ENCODE results near the gene RRP1B.

RRP1B gene

DNA sequence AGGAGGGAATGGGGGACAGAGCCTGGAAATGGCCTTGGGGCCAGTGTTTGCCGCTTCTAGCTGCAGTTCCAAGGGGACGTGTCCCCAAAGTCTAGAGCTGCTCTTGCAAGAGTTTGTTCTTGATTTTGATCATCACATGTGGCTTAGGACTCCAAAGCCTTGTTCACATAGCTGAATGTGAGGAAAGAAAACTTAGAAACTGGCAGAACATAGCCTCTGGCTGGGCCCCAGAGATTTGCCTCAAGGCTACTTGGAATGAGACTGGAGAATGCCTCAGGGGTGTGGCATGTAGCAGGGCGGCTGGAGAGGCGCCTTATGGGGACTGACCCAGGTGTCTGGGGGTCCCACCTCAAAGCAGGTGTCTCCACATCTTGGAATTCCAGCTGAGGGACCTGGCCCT, 61.8 kb downstream of the RRP1B start:
- DNase-seq (ENCODE audit: low spot score): no peak

DNA sequence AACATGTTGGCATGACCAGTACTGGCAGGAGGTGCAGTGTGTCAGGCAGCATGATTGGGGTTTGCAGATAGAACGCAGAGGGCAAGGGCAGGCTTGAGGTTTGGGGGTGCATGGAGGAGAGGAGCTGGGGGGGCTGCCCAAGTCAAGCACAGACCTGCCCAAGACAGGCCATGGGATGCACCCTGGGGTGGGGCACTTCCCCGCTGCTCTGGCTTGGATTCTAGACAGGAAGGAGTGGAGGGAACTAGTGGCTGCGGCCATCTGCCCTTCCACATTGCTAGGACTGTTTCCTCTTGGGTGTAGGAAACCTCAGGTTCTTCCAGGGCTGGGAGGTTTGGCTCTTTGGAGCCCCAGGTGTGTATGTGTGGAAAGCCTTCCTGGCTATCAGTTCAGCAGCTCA, 62.6 kb downstream of the RRP1B start:
- DNase-seq (ENCODE audit: low spot score): no peak

- DNase-seq (ENCODE audit: low spot score): no peak
Observed at GRCh38 chr21:43723648-43724047, 64.3 kb downstream of the RRP1B start.

DNA sequence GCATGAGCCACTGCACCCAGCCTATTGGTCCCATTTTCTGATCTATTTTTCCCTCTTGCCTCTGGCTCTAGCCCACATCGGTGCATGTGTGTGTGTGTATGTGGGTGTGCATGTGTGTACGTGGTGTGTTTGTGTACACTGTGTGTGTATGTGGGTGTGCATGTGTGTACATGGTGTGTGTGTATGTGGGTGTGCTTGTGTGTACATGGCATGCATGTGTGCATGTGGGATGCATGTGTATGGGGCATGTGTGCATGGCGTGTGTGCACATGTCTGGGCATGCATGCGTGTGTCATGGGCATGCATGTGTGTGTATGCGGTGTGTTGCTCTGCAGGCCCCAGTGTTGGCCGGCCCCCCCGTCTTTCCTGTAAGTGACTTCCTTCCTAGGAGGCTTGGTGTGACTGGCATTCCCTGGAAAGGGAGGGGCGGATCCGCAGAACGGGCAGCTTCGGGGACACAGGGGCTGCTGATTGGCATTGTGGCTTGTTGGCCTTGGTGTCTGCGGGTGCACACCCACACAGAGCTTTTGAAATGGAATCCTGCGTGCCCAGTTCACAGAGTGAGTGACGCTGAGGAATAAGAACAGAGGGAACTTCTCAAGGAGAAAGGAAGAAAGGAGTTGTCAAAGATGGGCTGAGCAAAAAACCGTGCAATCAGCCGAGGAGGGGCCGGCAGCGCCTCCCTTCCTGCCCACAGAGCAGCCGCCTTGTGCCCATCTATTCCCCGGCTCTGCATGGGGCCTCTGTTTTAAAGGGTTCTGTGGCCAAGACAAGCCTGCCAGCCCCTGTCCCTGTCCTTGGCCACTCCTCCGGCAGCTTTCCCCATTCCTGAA, 67.5 kb downstream of the RRP1B start:
- no peak for DNase-seq (ENCODE audit: low spot score)

- DNase-seq (ENCODE audit: low spot score): no peak
Observed at GRCh38 chr21:43727519-43728153, 68.3 kb downstream of the RRP1B start.

DNA sequence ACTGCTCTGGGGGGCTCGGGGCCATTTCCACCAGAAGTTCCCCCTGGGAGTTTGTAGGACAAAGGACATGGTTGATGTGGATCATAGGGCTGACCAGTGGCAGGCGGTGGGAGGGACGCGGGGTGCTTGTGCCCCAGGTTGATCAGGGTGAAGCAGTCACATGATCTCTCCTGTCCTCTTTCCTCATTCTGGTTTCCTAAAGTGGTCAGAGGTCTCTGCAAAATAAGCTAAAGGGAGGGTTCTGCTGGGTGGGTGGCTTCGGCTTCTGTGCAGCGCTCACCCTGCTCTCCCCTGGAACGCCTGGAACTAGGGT, 68.8 kb downstream of the RRP1B start:
- DNase-seq (ENCODE audit: low spot score): no peak

DNA sequence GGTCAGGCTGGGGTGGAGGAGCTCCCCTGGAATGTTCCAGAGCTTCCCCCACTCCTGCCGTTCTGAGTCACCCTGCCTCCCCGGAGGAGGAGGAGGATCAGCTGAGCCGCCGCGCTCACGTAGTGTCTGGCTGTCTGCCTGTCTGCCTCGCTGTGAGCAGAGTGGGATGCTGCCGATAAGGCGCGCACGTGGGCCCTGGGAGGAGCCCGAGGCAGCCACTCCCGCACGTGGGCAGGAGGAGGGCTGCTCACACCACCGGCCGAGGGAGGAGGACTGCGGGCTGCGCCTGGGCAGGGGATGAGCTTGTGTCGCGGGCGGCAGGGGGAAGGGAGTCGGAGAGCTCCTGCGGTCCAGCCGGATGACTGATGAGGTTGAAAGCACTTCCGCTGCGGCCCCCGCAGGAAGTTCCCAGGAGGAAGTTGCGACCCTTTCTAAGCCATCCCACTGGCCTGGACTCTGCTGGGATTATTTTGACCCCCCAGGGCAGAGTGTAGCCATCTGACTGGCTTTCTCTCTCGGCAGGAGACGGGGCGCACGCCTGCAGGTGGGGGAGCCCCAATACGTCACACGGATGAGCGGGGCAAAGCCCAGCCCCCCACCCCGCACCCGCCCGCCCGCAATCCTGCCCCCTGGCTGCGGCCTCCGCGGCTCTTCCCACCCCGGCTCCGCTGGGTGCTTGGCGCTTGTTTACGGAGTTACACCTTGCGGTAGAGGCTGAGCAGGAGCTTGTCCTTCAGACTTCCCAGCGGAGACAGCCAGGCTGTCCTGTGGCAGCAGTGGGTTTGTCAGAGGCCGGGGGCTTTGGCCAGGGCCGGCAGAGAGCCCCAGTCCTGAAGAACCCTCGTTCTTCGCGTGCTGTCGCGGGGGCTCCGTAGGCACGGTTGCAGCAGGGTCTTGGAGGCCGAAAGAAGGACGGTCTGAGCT, 69.4 kb downstream of the RRP1B start:
- DNase-seq (ENCODE audit: low spot score): peak; percentile 90

DNA sequence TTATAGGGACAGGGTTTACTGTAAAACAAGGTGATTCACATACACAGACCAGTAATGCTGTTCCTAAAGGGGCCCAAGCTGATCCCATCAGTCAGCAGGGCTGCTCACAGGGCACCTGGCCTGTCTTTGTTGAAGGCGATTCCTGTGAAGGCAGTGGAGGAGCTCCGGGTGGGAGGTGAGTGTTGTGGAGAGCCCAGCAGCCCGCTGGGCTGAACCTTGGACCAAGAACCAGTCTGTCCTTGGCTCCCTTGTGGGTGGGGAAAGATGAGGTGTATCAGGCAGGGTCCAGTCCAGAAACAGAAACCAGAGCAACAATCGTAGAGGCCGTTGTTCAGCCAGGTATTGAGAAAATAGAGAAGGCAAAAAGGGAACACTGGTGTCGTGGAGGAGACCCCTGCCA, 72.1 kb downstream of the RRP1B start:
- DNase-seq (ENCODE audit: low spot score): no peak

DNA sequence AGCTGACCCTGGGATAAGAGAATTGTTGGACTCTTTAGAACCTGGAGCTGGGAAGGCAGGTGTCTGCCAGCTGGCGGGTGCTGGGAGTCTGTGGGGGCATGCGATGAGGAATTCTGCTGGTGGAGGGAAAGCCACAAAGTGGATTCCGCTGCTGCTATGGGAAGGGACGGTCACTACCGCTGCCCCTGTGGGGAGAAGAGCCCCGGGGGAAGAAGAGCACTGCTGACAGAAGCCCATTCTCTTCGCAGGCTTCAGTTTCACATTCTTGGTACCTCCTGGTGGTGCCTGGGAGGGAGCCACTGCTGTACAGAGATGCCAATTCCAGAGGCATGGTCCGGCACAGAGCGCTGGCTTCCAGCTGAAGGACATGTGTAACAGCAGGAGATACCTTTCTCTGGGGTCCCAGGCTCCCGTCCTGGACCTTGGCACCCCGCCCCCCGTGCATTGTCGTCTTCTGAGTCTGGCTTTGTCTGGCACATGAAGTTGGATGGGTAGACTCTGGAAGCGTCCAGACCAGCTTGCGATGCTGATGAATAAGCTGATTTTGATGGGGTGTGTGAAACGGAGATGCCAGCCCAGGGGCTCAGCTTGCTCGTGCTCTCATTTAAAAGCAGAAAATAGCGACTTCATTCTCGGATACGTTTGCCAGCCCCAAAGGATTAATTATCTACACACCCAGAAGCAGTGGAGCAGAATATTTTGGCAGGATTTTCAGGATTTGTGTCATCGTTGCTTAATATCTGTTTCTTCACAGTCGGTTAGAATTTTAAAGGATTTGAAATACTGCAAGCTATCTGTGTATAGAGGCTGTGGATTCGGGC, 72.7 kb downstream of the RRP1B start:
- DNase-seq (ENCODE audit: low spot score): no peak

GRCh38 chr21:43733060-43733459, 73.7 kb downstream of the RRP1B start:
- DNase-seq (ENCODE audit: low spot score): no peak

GRCh38 chr21:43733529-43734071, 74.2 kb downstream of the RRP1B start:
- DNase-seq (ENCODE audit: low spot score): no peak

DNA sequence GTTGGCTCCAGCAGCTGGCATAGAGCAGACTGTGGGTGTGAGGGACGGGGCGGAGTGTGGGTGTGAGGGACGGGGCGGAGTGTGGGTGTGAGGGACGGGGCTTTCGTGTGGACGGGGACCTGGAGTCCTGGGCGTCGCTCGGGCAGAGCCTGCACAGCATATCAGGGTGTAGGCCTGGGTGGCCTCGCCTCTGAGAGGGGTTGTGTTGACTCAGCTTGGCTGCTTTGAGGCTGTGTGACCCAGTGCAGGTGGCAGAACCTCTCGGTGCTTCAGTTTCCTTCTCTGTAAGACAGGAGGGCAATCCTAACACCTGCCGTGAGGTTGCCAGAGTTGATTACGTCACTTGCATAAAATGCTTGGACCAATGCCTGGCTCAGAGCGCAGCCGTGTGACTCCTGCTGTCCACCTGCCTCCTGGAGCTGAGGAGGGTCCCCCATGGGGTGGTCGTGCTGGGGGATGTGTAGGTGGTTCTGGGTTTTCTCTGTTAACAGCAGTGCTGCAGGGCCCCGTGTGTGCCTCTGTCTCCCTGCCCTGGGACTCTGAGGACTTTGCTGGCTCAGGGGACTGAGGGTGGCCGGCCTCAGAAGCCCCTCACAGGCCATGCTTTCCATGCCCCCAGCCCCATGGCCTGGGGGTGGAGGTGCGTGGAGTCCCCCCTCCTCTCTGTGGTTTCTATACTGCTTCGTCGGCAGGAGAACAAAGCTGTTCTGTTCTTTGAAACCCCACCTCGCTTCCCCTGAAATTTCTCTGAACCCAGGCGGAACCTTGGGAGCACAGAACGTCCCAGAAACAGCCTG, 75.0 kb downstream of the RRP1B start:
- no peak for DNase-seq (ENCODE audit: low spot score)

GRCh38 chr21:43734928-43735229, 75.5 kb downstream of the RRP1B start:
- peak; percentile 30 for DNase-seq (ENCODE audit: low spot score)

GRCh38 chr21:43735236-43736091, 76.1 kb downstream of the RRP1B start:
- DNase-seq (ENCODE audit: low spot score): no peak

GRCh38 chr21:43736224-43736883, 77.0 kb downstream of the RRP1B start:
- peak; percentile 31 for DNase-seq (ENCODE audit: low spot score)

DNA sequence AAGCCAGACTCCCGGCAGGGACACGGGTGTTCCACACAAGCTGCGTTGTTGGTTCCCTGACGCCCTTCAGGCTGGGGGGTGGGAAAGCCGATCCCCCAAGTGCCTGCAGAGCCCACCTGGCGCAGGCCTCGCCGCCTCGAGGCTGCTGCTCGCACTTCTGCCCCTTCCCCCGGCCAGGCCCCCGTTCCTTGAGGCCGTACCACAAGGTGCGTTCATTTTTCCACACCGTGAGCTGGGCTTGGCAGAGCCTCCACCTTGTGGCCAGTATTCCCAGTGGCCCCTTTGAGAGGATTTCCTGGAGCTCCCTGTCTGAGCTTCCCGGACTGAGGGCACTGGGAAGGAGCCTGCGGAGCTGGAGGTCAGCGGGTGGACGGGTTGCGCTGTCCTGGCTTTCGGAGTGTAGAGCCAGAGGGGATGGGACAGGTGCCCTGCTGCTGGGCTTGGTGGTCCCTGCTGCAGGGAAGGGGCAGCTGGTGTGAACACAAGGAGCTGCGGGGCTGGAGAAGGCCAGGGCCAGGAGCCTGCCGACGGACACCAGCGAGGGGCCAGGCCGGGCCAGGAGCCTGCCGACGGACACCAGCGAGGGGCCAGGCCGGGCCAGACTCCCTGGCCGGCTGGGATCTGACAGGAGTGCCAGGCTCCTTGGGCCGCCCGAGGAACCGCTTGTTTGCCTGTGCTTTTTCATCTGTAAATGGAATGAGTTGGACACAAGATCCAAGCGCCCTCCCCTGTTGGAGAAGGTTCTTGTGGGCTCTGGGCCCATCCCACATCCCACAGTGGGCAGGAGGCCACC, 78.0 kb downstream of the RRP1B start:
- no peak for DNase-seq (ENCODE audit: low spot score)

- DNase-seq (ENCODE audit: low spot score): no peak
Observed at GRCh38 chr21:43739621-43740435, 80.5 kb downstream of the RRP1B start.
